ENCODE measurements around the gene GOLGB1.

DNA sequence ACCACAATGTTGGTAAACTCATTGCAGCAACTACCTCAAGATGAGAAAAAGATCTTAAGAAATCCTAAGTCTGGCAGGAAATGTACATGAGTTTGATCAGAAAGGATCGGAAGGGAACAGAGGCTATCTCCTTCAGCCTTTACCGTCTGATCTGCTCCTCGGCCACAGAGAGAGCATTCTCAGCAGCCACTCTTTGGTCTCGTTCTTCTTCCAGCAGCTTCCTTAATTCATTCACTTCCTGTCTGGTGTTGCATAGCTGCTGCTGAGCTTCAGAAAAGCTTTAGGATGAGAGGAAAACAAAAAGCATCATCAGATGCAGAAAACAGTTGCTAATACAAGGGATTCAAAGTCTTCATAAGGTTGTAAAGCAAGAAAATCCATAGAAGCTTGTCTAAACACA is 82.2 kb downstream of the GOLGB1 start:
- TF ChIP-seq, protein P1, sequence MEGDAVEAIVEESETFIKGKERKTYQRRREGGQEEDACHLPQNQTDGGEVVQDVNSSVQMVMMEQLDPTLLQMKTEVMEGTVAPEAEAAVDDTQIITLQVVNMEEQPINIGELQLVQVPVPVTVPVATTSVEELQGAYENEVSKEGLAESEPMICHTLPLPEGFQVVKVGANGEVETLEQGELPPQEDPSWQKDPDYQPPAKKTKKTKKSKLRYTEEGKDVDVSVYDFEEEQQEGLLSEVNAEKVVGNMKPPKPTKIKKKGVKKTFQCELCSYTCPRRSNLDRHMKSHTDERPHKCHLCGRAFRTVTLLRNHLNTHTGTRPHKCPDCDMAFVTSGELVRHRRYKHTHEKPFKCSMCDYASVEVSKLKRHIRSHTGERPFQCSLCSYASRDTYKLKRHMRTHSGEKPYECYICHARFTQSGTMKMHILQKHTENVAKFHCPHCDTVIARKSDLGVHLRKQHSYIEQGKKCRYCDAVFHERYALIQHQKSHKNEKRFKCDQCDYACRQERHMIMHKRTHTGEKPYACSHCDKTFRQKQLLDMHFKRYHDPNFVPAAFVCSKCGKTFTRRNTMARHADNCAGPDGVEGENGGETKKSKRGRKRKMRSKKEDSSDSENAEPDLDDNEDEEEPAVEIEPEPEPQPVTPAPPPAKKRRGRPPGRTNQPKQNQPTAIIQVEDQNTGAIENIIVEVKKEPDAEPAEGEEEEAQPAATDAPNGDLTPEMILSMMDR (conservative IDR thresholded peaks at IDR 0.05; ENCODE audit: low read length) = no peak
- no peak for TF ChIP-seq EZH2phosphoT487 (IDR thresholded peaks at IDR 0.05; ENCODE audit: borderline replicate concordance, low read depth, low read length)

Data from OCI-LY7 (cell line).